Skeletal muscle cell (primary cell): ENCODE results near the gene LCE1D.

Source experiments
- DNase-seq: peaks from one replicate; pipeline ENCODE4 v3.0.0-alpha.2; 2010; ENCODE audit warnings: low read depth
- H3K4me3 ChIP-seq: 2 replicates; pipeline ENCODE4 v1.5.1; 2011; ENCODE audit warnings: low read depth, mild to moderate bottlenecking, control low read depth, low read length, moderate library complexity

Gene LCE1D

DNA sequence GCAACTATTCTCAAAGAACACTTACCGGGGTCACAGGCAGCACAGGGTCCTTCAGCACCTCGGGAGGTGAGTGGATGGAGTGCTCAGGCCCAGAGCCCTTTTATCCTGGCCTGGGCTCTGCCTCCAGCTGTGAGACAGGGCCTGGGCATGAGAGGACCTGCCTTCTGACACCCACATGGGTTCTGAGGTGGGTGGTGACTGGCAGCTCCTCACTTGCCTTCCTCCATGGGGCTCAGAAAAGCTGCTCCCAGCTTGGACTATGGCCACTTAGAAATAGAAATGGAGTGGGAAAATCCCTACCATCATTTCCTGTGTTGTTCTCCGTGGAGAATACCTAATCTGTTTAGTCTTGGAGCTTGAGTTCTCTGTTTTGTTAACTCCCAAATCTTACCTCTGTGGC lies 10.1 kb downstream of the LCE1D start, which contains the start of gene LCE1C:
Gene LCE1C (minus strand): TSS at position 76 of the 400 bp plus-strand sequence. CDS start 1,173 bp downstream, outside the sequence.
- no peak for DNase-seq
- no peak within 1 kb of the TSS for H3K4me3 ChIP-seq

- H3K4me3 ChIP-seq: no peak overlapping the region
- no peak for DNase-seq
These were observed 14.5 kb downstream of the LCE1D start for GRCh38 chr1:152811050-152811449.

DNA sequence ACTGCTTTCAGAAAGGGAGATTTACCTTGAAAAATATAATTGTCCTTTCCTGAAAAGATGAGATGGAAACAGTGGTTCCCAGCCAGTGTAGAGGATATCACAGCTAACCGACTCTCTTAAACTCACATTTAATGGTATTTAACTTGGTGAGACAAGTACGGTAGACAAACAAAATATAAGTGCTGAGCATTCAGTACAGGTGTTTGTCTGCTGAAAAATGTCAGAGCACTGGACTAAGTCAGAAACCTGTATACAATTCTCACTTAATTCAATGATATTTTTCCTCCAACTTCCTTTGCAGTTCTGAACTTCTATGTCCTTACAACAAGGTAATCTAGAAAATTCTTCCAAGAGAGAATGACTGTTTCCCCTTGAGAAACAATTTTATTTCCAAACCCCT lies 15.2 kb downstream of the LCE1D start, which contains the start of gene LCE1B:
Gene LCE1B (plus strand): TSS at position 301 of the 400 bp plus-strand sequence. CDS start 476 bp downstream, outside the sequence.
- DNase-seq: no peak
- H3K4me3 ChIP-seq: no peak within 1 kb of the TSS

DNA sequence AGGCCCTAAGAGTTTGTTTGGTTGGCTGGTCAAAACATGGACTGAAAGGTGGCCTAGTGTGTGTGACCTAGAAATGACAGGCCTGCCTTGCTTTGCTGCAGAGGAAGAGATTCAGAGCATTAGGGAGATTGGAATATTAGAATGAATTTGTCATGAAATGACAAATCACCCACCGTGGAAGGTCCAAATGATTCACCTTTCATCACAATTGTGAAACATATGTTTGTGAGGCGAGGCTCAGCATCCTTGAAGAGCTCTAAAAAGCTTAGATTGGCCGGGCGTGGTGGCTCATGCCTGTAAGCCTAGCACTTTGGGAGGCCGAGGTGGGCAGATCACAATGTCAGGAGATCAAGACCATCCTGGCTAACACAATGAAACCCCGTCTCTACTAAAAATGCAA lies 20.8 kb downstream of the LCE1D start:
- no peak for DNase-seq
- no peak overlapping the region for H3K4me3 ChIP-seq

GRCh38 chr1:152823294-152823693 lies 26.8 kb downstream of the LCE1D start:
- DNase-seq: no peak
- no peak overlapping the region for H3K4me3 ChIP-seq

GRCh38 chr1:152824964-152825363 lies 28.4 kb downstream of the LCE1D start:
- no peak for DNase-seq

GRCh38 chr1:152827173-152827572 lies 30.7 kb downstream of the LCE1D start, which contains the start of gene LCE1A:
Gene LCE1A (plus strand): TSS chr1:152827473. CDS start chr1:152827473, 0 bp downstream.
- DNase-seq: no peak
- H3K4me3 ChIP-seq: no peak within 1 kb of the TSS

More at GRCh38 chr1:152824964-152825363, 28.4 kb downstream of the LCE1D start:
- no peak overlapping the region for H3K4me3 ChIP-seq

DNA sequence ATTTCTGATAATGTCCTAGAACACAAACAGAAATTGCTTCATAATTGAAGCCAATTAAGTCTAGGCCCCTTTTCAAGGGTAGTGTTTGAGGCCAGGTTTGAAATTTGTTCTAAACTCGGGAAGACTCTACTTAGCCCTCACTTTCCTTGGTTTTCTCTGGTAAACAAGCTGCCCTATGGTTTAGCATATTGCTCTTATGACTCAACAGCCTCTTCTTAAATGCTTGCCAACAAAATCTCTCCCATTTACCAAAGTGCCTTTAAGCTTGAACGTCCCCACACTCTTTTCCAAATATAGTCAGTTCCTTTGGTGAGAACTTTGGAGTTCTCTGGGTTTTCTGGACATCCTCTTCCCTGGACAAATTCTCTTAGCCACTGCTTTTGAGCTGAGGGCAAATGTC lies 40.3 kb downstream of the LCE1D start:
- DNase-seq: no peak
- no peak overlapping the region for H3K4me3 ChIP-seq

- H3K4me3 ChIP-seq: no peak within 1 kb of the TSS
- DNase-seq: no peak
These were observed 46.0 kb downstream of the LCE1D start, which contains the start of gene LCE6A for GRCh38 chr1:152842556-152842955. Gene LCE6A (plus strand): TSS chr1:152842856. CDS start chr1:152843521, 665 bp downstream.
